Superior temporal gyrus (tissue), 1 donor: Measurements from ENCODE around the gene TLL1.

Experiments used
- DNase-seq: peaks from one replicate; pipeline ENCODE4 v3.0.0-alpha.2; 2016; ENCODE audit errors: extremely low spot score

The TLL1 gene

GRCh38 chr4:166049036-166049435, 176.0 kb downstream of the TLL1 start:
- no peak for DNase-seq

GRCh38 chr4:166064721-166065120, 191.7 kb downstream of the TLL1 start:
- no peak for DNase-seq

GRCh38 chr4:166065324-166065723, 192.3 kb downstream of the TLL1 start:
- DNase-seq, result no peak

GRCh38 chr4:166066936-166067335, 193.9 kb downstream of the TLL1 start:
- DNase-seq, result no peak

- no peak for DNase-seq
Measured at GRCh38 chr4:166067915-166068314, 194.9 kb downstream of the TLL1 start.

- DNase-seq, result no peak
Measured at GRCh38 chr4:166073783-166074182, 200.7 kb downstream of the TLL1 start.

GRCh38 chr4:166075599-166075998, 202.6 kb downstream of the TLL1 start:
- no peak for DNase-seq

GRCh38 chr4:166077782-166078181, 204.7 kb downstream of the TLL1 start:
- no peak for DNase-seq

GRCh38 chr4:166078383-166078782, 205.3 kb downstream of the TLL1 start:
- no peak for DNase-seq

- DNase-seq, result no peak
Measured at GRCh38 chr4:166078955-166079354, 205.9 kb downstream of the TLL1 start.

- no peak for DNase-seq
Measured at GRCh38 chr4:166087569-166087968, 214.5 kb downstream of the TLL1 start.

GRCh38 chr4:166088576-166088975, 215.5 kb downstream of the TLL1 start:
- no peak for DNase-seq

- DNase-seq, result no peak
Measured at GRCh38 chr4:166091146-166091545, 218.1 kb downstream of the TLL1 start.

- DNase-seq, result peak; percentile 79
Measured at GRCh38 chr4:166091912-166092510, 219.0 kb downstream of the TLL1 start.

GRCh38 chr4:166092797-166093290, 219.8 kb downstream of the TLL1 start:
- no peak for DNase-seq

- no peak for DNase-seq
Measured at GRCh38 chr4:166104623-166105022, 231.6 kb downstream of the TLL1 start.

GRCh38 chr4:166121897-166122296, 248.9 kb downstream of the TLL1 start:
- DNase-seq, result no peak

- no peak for DNase-seq
Measured at GRCh38 chr4:166123546-166123945, 250.5 kb downstream of the TLL1 start.

- DNase-seq, result no peak
Measured at GRCh38 chr4:166128403-166128802, 255.4 kb downstream of the TLL1 start.

- DNase-seq, result no peak
Measured at GRCh38 chr4:166134285-166134684, 261.2 kb downstream of the TLL1 start.

GRCh38 chr4:166140951-166141350, 267.9 kb downstream of the TLL1 start:
- no peak for DNase-seq

GRCh38 chr4:166143227-166143626, 270.2 kb downstream of the TLL1 start:
- no peak for DNase-seq

- DNase-seq, result no peak
Measured at GRCh38 chr4:166144607-166145006, 271.6 kb downstream of the TLL1 start.
